K562 (cell line): ENCODE measurements around the gene SUPT5H. TPM values are rescaled to one million over a fixed set of nuclear protein-coding genes. Genes with fewer than 3 reads are reported as not detected.

Experiments
- CBX8 ChIP-seq: fragments of 200-600 bp; sonication (generic); IDR thresholded peaks from 2 replicates; pipeline ENCODE4 v1.6.1; 2012; ENCODE audit warnings: borderline replicate concordance, mixed run types, low read depth, mild to moderate bottlenecking, moderate library complexity, mixed read lengths, low read length, control low read depth, inconsistent platforms; ENCODE audit not compliant: poor library complexity, severe bottlenecking; ENCODE audit errors: extremely low read depth
- CHD1 ChIP-seq: fragments of 200-600 bp; sonication (generic); IDR thresholded peaks from one replicate; pipeline ENCODE4 v1.6.1; 2012; ENCODE audit warnings: mild to moderate bottlenecking, moderate library complexity, low read length, inconsistent platforms
- CREB1 ChIP-seq, 2 experiments: sonication (generic) in 1 of 2; formaldehyde crosslinking in 1 of 2; IDR thresholded peaks; 2 replicates each; pipeline versions ENCODE4 v1.6.1 to v1.8.0; 2012 to 2022; ENCODE audit warnings: inconsistent platforms in 1 of 2, mild to moderate bottlenecking in 1 of 2, missing genetic modification reagents in 1 of 2, moderate library complexity in 1 of 2
- ETV5 ChIP-seq: sonication (generic); formaldehyde crosslinking; IDR thresholded peaks from 2 replicates; pipeline ENCODE4 v1.4.0; 2020; ENCODE audit warnings: low read depth, mild to moderate bottlenecking, missing genetic modification reagents
- FOXM1 ChIP-seq, 2 experiments: fragments of 450-650 bp in 1 of 2; sonication (generic) in 1 of 2; formaldehyde crosslinking in 1 of 2; IDR thresholded peaks; 2 replicates each; pipeline versions ENCODE4 v1.6.1 to v1.9.0; 2017 to 2022; ENCODE audit warnings: low read depth in 2 of 2, mild to moderate bottlenecking in 2 of 2, missing genetic modification reagents in 1 of 2, moderate library complexity in 1 of 2
- RBM22 ChIP-seq: fragments of 200-400 bp; formaldehyde crosslinking; IDR thresholded peaks from 2 replicates; pipeline ENCODE4 v1.6.1; 2018; ENCODE audit warnings: low read length, low read depth; ENCODE audit not compliant: poor library complexity, severe bottlenecking
- SIN3B ChIP-seq: fragments of 450-650 bp; IDR thresholded peaks from 2 replicates; pipeline ENCODE4 v1.6.1; 2017; ENCODE audit warnings: low read depth, mild to moderate bottlenecking, moderate library complexity
- SMARCA4 ChIP-seq: fragments of 450-650 bp; IDR thresholded peaks from 2 replicates; pipeline ENCODE4 v1.6.1; 2016
- TAF1 ChIP-seq: IDR thresholded peaks from 2 replicates; pipeline ENCODE4 v1.6.1; 2011; ENCODE audit warnings: mild to moderate bottlenecking, low read length, moderate library complexity; ENCODE audit not compliant: insufficient read depth, control insufficient read depth, severe bottlenecking; ENCODE audit errors: extremely low read depth
- XRCC3 ChIP-seq: fragments of 450-650 bp; IDR thresholded peaks from 2 replicates; pipeline ENCODE4 v1.6.1; 2017; ENCODE audit warnings: mild to moderate bottlenecking, moderate library complexity
- ZFX ChIP-seq: sonication (generic); formaldehyde crosslinking; IDR thresholded peaks from 2 replicates; pipeline ENCODE4 v1.8.0; 2022; ENCODE audit warnings: mild to moderate bottlenecking, missing genetic modification reagents, moderate library complexity
- ZNF445 ChIP-seq: fragments of 250-450 bp; sonication (Bioruptor Pico); IDR thresholded peaks from 2 replicates; pipeline ENCODE4 v1.4.0; 2020; ENCODE audit warnings: low read depth, mild to moderate bottlenecking, moderate library complexity
- ZNF583 ChIP-seq: fragments of 250-450 bp; sonication (Bioruptor Pico); IDR thresholded peaks from 2 replicates; pipeline ENCODE4 v1.4.0; 2020
- ZNF717 ChIP-seq: fragments of 250-450 bp; sonication (Bioruptor Pico); IDR thresholded peaks from 2 replicates; pipeline ENCODE4 v1.5.0; 2021
- ZSCAN29 ChIP-seq: fragments of 450-650 bp; IDR thresholded peaks from 2 replicates; pipeline ENCODE4 v1.6.1; 2017
- polyA plus RNA-seq, 8 experiments: library from polyadenylated mRNA; depleted of rRNA in 4 of 8; stranded (reverse) in 5 of 8; unstranded in 3 of 8; fragments of >200 nt; fragmentation: Nextera tagmentation in 2 of 8; fragmentation: Illumina TruSeq in 1 of 8; extraction: Ambion mirVana in 2 of 8; extraction: Trizol in 1 of 8; gene quantifications; 2 replicates each; pipeline versions ENCODE4 v1.2.1 to v1.2.3, GENCODE V29; 2011 to 2014; ENCODE audit warnings: inconsistent platforms in 1 of 8, missing spikeins in 1 of 8
- total RNA-seq, 7 experiments: library from RNA; depleted of rRNA in 6 of 7; stranded (reverse); fragments of >200 nt in 6 of 7; fragmentation: Illumina TruSeq in 2 of 7; extraction: Trizol in 2 of 7; gene quantifications; 2 replicates each; pipeline versions ENCODE4 v1.2.1 to v1.2.3, GENCODE V29; 2011 to 2021; ENCODE audit warnings: low replicate concordance in 1 of 7
- TF ChIP-seq, protein P1 (sequence below): conservative IDR thresholded peaks from 2 replicates; pipeline ENCODE4 v1.6.1; 2011; ENCODE audit warnings: low read depth, mild to moderate bottlenecking, low read length; ENCODE audit not compliant: control insufficient read depth
- TF ChIP-seq, protein P2 (sequence below), 2 experiments: fragments of 450-650 bp; formaldehyde crosslinking in 1 of 2; IDR thresholded peaks; 2 replicates each; pipeline versions ENCODE4 v1.4.0 to v1.6.1; 2014 to 2020; ENCODE audit warnings: mild to moderate bottlenecking in 2 of 2, borderline replicate concordance in 1 of 2, low read depth in 1 of 2

The SUPT5H gene
- total and polyA plus RNA-seq, 9 of the 15 experiments (the other 6 are each of a cell fraction or from before 2014, with no cell fraction given): 13.3 to 85.9 (median 35.9) TPM

DNA sequence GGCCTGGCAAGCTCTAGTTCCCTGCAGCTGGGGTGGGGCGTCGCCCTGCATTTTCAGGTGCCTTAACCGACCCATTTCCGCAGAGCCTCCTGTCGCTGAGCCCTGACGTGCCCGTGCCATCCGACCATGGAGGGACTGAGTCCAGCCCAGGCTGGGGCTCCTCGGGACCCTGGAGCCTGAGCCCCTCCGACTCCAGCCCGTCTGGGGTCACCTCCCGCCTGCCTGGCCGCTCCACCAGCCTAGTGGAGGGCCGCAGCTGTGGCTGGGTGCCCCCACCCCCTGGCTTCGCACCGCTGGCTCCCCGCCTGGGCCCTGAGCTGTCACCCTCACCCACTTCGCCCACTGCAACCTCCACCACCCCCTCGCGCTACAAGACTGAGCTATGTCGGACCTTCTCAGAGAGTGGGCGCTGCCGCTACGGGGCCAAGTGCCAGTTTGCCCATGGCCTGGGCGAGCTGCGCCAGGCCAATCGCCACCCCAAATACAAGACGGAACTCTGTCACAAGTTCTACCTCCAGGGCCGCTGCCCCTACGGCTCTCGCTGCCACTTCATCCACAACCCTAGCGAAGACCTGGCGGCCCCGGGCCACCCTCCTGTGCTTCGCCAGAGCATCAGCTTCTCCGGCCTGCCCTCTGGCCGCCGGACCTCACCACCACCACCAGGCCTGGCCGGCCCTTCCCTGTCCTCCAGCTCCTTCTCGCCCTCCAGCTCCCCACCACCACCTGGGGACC lies 37.6 kb upstream of the SUPT5H start (continued):
- TF ChIP-seq, protein P1, sequence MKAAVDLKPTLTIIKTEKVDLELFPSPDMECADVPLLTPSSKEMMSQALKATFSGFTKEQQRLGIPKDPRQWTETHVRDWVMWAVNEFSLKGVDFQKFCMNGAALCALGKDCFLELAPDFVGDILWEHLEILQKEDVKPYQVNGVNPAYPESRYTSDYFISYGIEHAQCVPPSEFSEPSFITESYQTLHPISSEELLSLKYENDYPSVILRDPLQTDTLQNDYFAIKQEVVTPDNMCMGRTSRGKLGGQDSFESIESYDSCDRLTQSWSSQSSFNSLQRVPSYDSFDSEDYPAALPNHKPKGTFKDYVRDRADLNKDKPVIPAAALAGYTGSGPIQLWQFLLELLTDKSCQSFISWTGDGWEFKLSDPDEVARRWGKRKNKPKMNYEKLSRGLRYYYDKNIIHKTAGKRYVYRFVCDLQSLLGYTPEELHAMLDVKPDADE: peak; percentile 30; the same call in 1 of the 2 replicates
- TF ChIP-seq, protein P2, sequence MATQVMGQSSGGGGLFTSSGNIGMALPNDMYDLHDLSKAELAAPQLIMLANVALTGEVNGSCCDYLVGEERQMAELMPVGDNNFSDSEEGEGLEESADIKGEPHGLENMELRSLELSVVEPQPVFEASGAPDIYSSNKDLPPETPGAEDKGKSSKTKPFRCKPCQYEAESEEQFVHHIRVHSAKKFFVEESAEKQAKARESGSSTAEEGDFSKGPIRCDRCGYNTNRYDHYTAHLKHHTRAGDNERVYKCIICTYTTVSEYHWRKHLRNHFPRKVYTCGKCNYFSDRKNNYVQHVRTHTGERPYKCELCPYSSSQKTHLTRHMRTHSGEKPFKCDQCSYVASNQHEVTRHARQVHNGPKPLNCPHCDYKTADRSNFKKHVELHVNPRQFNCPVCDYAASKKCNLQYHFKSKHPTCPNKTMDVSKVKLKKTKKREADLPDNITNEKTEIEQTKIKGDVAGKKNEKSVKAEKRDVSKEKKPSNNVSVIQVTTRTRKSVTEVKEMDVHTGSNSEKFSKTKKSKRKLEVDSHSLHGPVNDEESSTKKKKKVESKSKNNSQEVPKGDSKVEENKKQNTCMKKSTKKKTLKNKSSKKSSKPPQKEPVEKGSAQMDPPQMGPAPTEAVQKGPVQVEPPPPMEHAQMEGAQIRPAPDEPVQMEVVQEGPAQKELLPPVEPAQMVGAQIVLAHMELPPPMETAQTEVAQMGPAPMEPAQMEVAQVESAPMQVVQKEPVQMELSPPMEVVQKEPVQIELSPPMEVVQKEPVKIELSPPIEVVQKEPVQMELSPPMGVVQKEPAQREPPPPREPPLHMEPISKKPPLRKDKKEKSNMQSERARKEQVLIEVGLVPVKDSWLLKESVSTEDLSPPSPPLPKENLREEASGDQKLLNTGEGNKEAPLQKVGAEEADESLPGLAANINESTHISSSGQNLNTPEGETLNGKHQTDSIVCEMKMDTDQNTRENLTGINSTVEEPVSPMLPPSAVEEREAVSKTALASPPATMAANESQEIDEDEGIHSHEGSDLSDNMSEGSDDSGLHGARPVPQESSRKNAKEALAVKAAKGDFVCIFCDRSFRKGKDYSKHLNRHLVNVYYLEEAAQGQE (IDR thresholded peaks at IDR 0.05; ENCODE audit: borderline replicate concordance): no peak
- TF ChIP-seq, protein P2 (CRISPR knock-in tag; IDR thresholded peaks at IDR 0.05; ENCODE audit: low read depth): 0 out of 2 replicates have a peak, but pooled peaks have one; percentile 25
- no peak for TF ChIP-seq ZSCAN29
- peak; percentile 16 for TF ChIP-seq CHD1
- 0 out of 2 replicates have a peak, but pooled peaks have one; percentile 1 for TF ChIP-seq ETV5
- TF ChIP-seq SMARCA4: no peak
- TF ChIP-seq ZNF445: no peak
- 0 out of 2 replicates have a peak, but pooled peaks have one; percentile 3 for TF ChIP-seq ZFX (CRISPR knock-in tag)
- no peak for TF ChIP-seq ZNF583 (CRISPR knock-in tag)
- TF ChIP-seq CREB1 (IDR thresholded peaks at IDR 0.05): no peak
- TF ChIP-seq CREB1 (CRISPR knock-in tag; IDR thresholded peaks at IDR 0.05): 0 out of 2 replicates have a peak, but pooled peaks have one; percentile 9
- TF ChIP-seq ZNF717 (CRISPR knock-in tag): no peak
- no peak for TF ChIP-seq FOXM1 (IDR thresholded peaks at IDR 0.05; ENCODE audit: low read depth)
- peak; percentile 65; the same call in 1 of the 2 replicates for TF ChIP-seq FOXM1 (CRISPR knock-in tag; IDR thresholded peaks at IDR 0.05; ENCODE audit: low read depth)
- no peak for TF ChIP-seq XRCC3
- TF ChIP-seq RBM22: peak; percentile 62
- TF ChIP-seq TAF1: peak; percentile 19
- TF ChIP-seq CBX8: no peak
- TF ChIP-seq SIN3B: no peak
